Upper lobe of left lung (tissue), 4 donors: ENCODE results near the gene HPGDS.

Experiments
- POLR2A ChIP-seq, 4 donors: fragments of 450-650 bp; IDR thresholded peaks; one replicate each; pipeline ENCODE4 v1.5.1; 2016 to 2017; ENCODE audit warnings: antibody characterized with exemption in 4 of 4, mild to moderate bottlenecking in 2 of 4
- TF ChIP-seq, protein P1 (sequence below), 6 experiments: fragments of 450-650 bp in 4 of 6; fragments of 200-600 bp in 2 of 6; sonication (generic) in 2 of 6; IDR thresholded peaks; one replicate each; pipeline ENCODE4 v1.5.1; 2016 to 2019; ENCODE audit warnings: antibody characterized with exemption in 6 of 6

DNA sequence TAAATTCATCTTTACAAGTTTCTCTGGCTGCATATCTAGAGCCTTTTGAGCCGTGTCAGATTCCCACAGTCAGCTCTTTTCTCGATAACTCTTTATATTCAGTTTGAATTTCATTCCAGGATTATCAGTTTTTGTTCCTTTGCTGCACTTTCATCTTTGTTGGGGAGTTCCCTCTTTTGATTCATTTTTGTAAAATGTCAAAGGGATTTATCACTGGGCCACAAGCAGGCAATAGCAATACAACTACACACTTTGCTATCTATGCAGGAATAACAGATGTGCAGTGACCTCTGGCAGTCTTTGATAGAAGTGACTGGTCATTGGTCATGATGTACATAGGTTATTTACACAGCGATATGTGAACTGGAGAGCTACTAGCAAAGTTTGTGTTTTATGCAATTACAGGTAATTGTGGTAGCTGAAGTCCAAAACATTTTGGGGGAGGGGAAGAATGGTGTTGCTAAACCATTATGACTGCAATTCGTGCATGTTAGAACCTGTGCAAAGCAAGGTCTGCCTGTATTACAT lies 43.8 kb downstream of the HPGDS start:
- TF ChIP-seq, protein P1, sequence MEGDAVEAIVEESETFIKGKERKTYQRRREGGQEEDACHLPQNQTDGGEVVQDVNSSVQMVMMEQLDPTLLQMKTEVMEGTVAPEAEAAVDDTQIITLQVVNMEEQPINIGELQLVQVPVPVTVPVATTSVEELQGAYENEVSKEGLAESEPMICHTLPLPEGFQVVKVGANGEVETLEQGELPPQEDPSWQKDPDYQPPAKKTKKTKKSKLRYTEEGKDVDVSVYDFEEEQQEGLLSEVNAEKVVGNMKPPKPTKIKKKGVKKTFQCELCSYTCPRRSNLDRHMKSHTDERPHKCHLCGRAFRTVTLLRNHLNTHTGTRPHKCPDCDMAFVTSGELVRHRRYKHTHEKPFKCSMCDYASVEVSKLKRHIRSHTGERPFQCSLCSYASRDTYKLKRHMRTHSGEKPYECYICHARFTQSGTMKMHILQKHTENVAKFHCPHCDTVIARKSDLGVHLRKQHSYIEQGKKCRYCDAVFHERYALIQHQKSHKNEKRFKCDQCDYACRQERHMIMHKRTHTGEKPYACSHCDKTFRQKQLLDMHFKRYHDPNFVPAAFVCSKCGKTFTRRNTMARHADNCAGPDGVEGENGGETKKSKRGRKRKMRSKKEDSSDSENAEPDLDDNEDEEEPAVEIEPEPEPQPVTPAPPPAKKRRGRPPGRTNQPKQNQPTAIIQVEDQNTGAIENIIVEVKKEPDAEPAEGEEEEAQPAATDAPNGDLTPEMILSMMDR (IDR thresholded peaks at IDR 0.05): no peak
- TF ChIP-seq POLR2A (IDR thresholded peaks at IDR 0.05): no peak
